Activated CD8-positive, alpha-beta memory T cell treated with anti-CD3 and anti-CD28 coated beads for 24 hours (primary cell): ENCODE data around the gene MAP1LC3A.
A peak's percentile ranks its signal among the peaks of the same experiment; 100 is the strongest.

Source experiments
- DNase-seq: peaks from one replicate; pipeline ENCODE4 v3.0.0-alpha.2; 2020

Gene MAP1LC3A

GRCh38 chr20:34578521-34578920, 20.0 kb downstream of the MAP1LC3A start:
- peak; percentile 28 for DNase-seq

DNA sequence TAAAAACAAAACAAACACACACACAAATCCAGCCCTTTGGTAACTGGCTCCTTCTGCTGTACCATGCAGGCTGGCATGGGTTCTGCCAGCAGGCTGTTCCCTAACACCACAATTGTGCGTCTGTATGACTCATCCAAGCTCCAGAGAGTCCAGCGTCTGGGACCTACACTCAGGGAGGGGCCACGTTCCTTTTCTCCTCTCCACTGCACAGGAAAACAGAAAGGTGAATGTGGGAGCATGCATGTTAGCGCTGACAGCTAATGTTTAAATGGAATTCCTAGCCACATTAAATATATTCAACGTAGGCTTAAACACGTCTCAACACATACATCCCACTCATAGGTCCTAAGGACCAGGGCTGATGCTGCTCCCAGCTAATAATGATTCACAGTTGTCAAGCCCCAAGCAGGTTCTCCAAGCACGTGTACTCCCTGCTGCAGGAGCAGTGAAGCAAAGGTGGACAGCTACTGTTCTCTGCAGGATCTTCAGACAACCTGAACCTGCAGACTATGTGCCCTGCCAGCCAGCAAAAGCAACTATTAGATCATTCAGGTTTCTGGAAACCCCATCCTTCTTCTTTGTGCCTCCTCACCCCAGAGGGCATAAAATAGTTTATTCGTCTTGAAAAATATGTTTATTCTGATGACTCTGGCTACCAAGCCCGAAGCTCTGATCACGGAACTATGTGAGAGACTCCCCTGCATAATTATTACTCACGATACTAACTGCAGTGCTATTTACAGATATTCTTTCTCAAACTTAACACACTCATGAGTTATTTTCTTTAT, 20.9 kb downstream of the MAP1LC3A start:
- DNase-seq: peak; percentile 24

- DNase-seq: no peak
Measured at GRCh38 chr20:34579979-34580940, 21.7 kb downstream of the MAP1LC3A start.

- DNase-seq: no peak
Measured at GRCh38 chr20:34581341-34582184, 23.0 kb downstream of the MAP1LC3A start.

DNA sequence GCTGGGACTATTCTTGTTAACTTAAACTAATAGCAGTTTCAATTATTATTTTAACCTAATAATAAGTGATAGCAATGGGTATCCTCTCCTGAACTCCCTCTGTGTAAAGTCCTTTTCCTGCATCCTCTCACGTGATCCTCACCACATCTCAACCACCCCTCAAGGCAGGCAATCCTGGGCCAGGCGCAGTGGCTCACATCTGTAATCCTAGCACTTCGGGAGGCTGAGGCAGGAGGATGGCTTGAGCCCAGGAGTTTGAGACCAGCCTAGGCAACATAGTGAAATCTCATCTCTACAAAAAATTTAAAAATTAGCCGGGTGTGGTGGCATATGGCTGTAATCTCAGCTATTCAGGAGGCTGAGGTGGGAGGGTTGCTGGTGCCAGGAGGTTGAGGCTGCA, 23.7 kb downstream of the MAP1LC3A start:
- no peak for DNase-seq

DNA sequence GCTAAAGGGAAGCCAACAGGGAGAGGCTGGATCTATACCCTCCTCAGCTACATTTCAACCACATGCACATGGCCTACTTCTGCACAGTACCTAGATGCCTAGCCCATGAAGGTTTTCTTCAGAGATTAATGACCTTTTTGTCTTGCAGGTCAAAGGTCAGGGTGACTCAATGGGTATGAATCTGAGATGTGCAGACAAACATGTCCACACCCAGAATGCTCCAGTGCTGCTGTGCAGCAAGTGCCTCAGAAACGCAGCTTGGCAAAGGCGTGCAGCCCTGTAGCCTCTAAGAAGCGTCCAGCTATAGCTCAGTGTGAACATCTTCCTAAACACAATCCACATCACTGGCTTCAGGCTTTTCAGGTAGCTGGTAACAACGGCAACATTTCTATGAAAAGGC, 24.4 kb downstream of the MAP1LC3A start:
- DNase-seq: peak; percentile 13

DNA sequence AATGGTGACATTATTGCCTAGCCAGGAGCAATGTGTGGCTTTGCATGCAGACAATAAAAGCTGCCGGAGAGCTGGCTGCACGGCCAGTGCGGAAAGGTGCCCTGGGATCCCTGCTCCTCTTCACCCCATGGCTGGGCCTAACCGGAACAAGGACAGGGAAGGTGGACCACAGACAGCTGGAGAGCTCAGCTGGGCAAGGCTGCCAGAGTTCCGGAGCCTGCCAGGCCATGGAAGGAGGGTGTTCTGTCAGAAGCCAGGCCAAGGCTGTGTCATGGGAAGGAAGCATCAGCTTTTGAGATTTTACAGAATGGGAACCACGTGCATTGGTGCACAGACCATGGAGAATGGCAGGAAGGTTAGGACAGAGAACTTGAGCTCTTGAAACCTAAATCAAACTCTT, 25.0 kb downstream of the MAP1LC3A start:
- no peak for DNase-seq

- peak; percentile 37 for DNase-seq
Measured at GRCh38 chr20:34585019-34585418, 26.5 kb downstream of the MAP1LC3A start.

- no peak for DNase-seq
Measured at GRCh38 chr20:34586488-34587163, 28.1 kb downstream of the MAP1LC3A start.

GRCh38 chr20:34595377-34596184, 37.1 kb downstream of the MAP1LC3A start:
- DNase-seq: no peak

DNA sequence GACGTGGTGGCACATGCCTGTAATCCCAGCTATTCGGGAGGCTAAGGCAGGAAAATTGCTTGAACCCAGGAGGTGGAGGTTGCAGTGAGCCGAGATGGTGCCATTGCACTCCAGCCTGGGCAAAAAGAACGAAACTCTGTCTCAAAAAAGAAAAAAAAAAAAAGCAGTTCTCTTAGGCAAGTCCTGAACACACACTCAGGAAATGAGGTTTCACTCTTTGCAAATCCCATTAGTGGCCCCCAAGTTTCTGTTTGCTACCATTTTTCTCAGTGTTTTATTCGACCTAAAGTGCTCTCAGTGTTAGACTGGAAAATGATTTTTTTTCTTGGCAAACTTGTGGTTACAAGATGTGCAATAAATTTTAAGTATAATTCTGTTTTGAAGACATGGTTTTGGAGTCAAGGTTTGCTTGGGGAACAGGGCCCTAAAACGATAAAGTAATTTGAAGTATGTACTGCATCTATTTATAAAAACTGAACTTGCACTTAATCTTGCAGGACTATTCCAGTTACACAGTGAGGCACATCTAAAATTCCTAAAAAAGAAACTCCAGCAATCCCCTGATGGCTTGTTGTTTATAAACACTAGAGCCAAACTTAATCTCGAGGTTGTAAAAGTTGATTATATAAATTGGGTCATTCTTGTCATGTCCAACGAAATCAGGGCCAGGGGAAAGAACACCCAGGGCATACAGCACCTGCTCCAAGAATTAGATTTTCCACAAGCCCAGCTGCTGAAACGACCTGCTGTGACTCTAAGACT, 42.6 kb downstream of the MAP1LC3A start:
- DNase-seq: no peak

GRCh38 chr20:34604980-34605788, 46.7 kb downstream of the MAP1LC3A start:
- no peak for DNase-seq

DNA sequence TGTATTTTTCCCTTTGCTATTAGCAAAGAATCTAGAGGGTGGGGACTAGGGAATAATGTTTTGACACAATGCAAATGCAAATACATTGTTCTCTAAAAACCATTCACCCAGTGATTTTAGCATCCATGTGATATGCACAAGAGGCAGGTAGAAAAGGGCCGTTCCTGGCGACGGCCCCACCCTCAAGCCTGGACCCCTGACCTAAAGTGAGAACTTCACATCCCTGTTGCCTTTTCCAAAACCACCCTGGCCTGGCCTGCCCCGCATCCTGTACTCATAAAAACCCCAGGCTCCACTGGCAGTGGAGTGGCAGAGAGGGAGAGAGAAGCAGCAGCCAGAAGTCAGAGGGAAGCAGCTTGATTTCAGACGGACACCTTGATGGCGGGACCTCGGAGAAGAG, 48.5 kb downstream of the MAP1LC3A start:
- DNase-seq: no peak
